Endothelial cell of umbilical vein (primary cell): Measurements from ENCODE around the gene MED4. TPM values are rescaled to one million over a fixed set of nuclear protein-coding genes. Genes with fewer than 3 reads are reported as not detected.

Source experiments
- BruUV-seq: library from RNA; stranded (reverse); fragments of 400-500 nt; replicated peaks from 2 replicates; lab custom pipeline; 2021; lab: Mats Ljungman, UMichigan
- CTCF ChIA-PET: fragments of 300-600, 350-600 bp; sonication (Branson Sonifier 250); formaldehyde crosslinking; loops from one replicate; lab custom pipeline; 2021; ENCODE audit warnings: antibody characterized with exemption, inconsistent platforms; lab: Charles Lee
- POLR2A ChIA-PET: fragments of 300-600, 350-600 bp; sonication (Branson Sonifier 250); formaldehyde crosslinking; loops from one replicate; lab custom pipeline; 2021; ENCODE audit warnings: antibody characterized with exemption, inconsistent platforms; lab: Charles Lee
- DNase-seq: peaks from one replicate; pipeline ENCODE4 v3.0.0-alpha.2; 2011; ENCODE audit warnings: low read depth, low spot score
- FAIRE-seq: peaks from 2 replicates; lab custom pipeline; 2011; peaks lifted over from hg19 to GRCh38; lab: Jason Lieb, UNC
- H2AFZ ChIP-seq: 2 replicates; pipeline ENCODE4 v1.6.0; 2012; ENCODE audit warnings: low read depth, low read length, control low read depth, inconsistent platforms
- H3K27ac ChIP-seq: 2 replicates; pipeline ENCODE4 v1.5.1; 2011; ENCODE audit warnings: low read depth, mild to moderate bottlenecking, control low read depth, low read length, moderate library complexity; ENCODE audit not compliant: insufficient read depth
- H3K27me3 ChIP-seq, 2 experiments: 2 replicates each; pipeline versions ENCODE4 v1.6.0 to v1.6.1; 2011; ENCODE audit warnings: low read length in 2 of 2, mixed read lengths in 1 of 2; ENCODE audit not compliant: control insufficient read depth in 2 of 2, insufficient read depth in 2 of 2
- H3K36me3 ChIP-seq, 2 experiments: 2 replicates in 1 of 2; 3 replicates in 1 of 2; pipeline ENCODE4 v1.5.1; 2011; ENCODE audit warnings: low read length in 2 of 2, mild to moderate bottlenecking in 1 of 2, moderate library complexity in 1 of 2; ENCODE audit not compliant: control insufficient read depth in 2 of 2, insufficient read depth in 2 of 2; ENCODE audit errors: extremely low read depth in 1 of 2
- H3K4me1 ChIP-seq: 3 replicates; pipeline ENCODE4 v1.5.1; 2011; ENCODE audit warnings: mild to moderate bottlenecking, low read length; ENCODE audit not compliant: control insufficient read depth, insufficient read depth; ENCODE audit errors: extremely low read depth
- H3K4me2 ChIP-seq: 2 replicates; pipeline ENCODE4 v1.6.1; 2011; ENCODE audit warnings: low read length, control low read depth, mixed read lengths; ENCODE audit not compliant: insufficient read depth
- H3K4me3 ChIP-seq, 3 experiments: fragments of 200-600 bp in 1 of 3; sonication (generic), shearing (Covaris generic) in 1 of 3; replicated peaks in 1 of 3; 2 replicates each; pipeline ENCODE4 v1.5.1; 2011 to 2016; ENCODE audit warnings: control low read depth in 3 of 3, low read length in 3 of 3, mild to moderate bottlenecking in 2 of 3, inconsistent platforms in 1 of 3, low read depth in 1 of 3, moderate library complexity in 1 of 3; ENCODE audit not compliant: insufficient read depth in 1 of 3
- H3K79me2 ChIP-seq: 2 replicates; pipeline ENCODE4 v1.6.0; 2012; ENCODE audit warnings: low read length, inconsistent platforms; ENCODE audit not compliant: control insufficient read depth, insufficient read depth
- H3K9ac ChIP-seq: replicated peaks from 2 replicates; pipeline ENCODE3; 2011; ENCODE audit warnings: low read length, control low read depth; ENCODE audit not compliant: insufficient read depth; ENCODE audit errors: extremely low read depth
- H3K9me1 ChIP-seq: replicated peaks from 3 replicates; pipeline ENCODE4 v1.6.0; 2011; ENCODE audit warnings: mild to moderate bottlenecking, low read length; ENCODE audit not compliant: control insufficient read depth, insufficient read depth; ENCODE audit errors: extremely low read depth
- H3K9me3 ChIP-seq: replicated peaks from 2 replicates; pipeline ENCODE4 v1.5.1; 2012; ENCODE audit warnings: low read length, inconsistent platforms; ENCODE audit not compliant: control insufficient read depth, insufficient read depth
- H4K20me1 ChIP-seq: replicated peaks from 2 replicates; pipeline ENCODE3; 2011; ENCODE audit warnings: mild to moderate bottlenecking, low read length; ENCODE audit not compliant: control insufficient read depth, insufficient read depth; ENCODE audit errors: extremely low read depth
- CTCF ChIP-seq, 2 donors: IDR thresholded peaks; 1 replicate in 1 of 2; 2 replicates in 1 of 2; pipeline ENCODE4 v1.5.1; 2011; ENCODE audit warnings: low read length in 2 of 2, mild to moderate bottlenecking in 2 of 2, moderate library complexity in 2 of 2, control low read depth in 1 of 2, inconsistent platforms in 1 of 2, low read depth in 1 of 2; ENCODE audit not compliant: insufficient read depth in 1 of 2; ENCODE audit errors: extremely low read depth in 1 of 2
- GATA2 ChIP-seq: IDR thresholded peaks from 2 replicates; pipeline ENCODE4 v1.7.0; 2011; ENCODE audit warnings: low read depth, mild to moderate bottlenecking, moderate library complexity, mixed read lengths, low read length; ENCODE audit not compliant: insufficient read length, insufficient read depth
- MAX ChIP-seq: IDR thresholded peaks from 2 replicates; pipeline ENCODE4 v1.6.1; 2011; ENCODE audit not compliant: insufficient read depth, insufficient read length
- MYC ChIP-seq: IDR thresholded peaks from one replicate; pipeline ENCODE4 v1.6.1; 2011; ENCODE audit warnings: mild to moderate bottlenecking, low read depth, low read length
- POLR2AphosphoS5 ChIP-seq: IDR thresholded peaks from 2 replicates; pipeline ENCODE4 v1.6.1; 2012; ENCODE audit warnings: low read depth, mild to moderate bottlenecking, control low read depth, low read length, moderate library complexity; ENCODE audit not compliant: insufficient read depth
- dilution Hi-C: fragments of 300-500 bp; cut with MboI; formaldehyde crosslinking; loops from one replicate; pipeline ENCODE4 v1.15.0; 2019; ENCODE audit warnings: low sequenced_read_pairs; ENCODE audit not compliant: extremely low pct_ligation_motif_present
- intact Hi-C: fragments of 100-400 bp; cut with micrococcal nuclease; formaldehyde crosslinking; loops from one replicate; pipeline ENCODE4 v1.10.0; 2022
- polyA plus RNA-seq, 4 experiments: library from polyadenylated mRNA; depleted of rRNA in 3 of 4; stranded (reverse) in 3 of 4; unstranded in 1 of 4; fragments of >200 nt; gene quantifications; 2 replicates each; pipeline versions ENCODE4 v1.2.1 to v1.2.3, GENCODE V29; 2011 to 2012; ENCODE audit warnings: missing spikeins in 1 of 4
- total RNA-seq: library from RNA; stranded (reverse); gene quantifications from 2 replicates; pipeline ENCODE4 v1.2.3, GENCODE V29; 2021

The MED4 gene
- total and polyA plus RNA-seq, 2 donors (not counting 3 experiments of a cell fraction or from before 2014, with no cell fraction given): 21.9 to 43.3 TPM

- H4K20me1 ChIP-seq: no peaks in the 10 kb centered on the region
- no peaks in the 10 kb centered on the region for H3K4me1 ChIP-seq
- H2AFZ ChIP-seq: no peak overlapping the region
- peaks cover 5% of the 10 kb centered on the region for H3K9me3 ChIP-seq
- no peak for TF ChIP-seq CTCF (IDR thresholded peaks at IDR 0.05; ENCODE audit: extremely low read depth in 1 of 2, insufficient read depth in 1 of 2, low read depth in 1 of 2, low read length in 2 of 2)
- TF ChIP-seq GATA2: no peak
- TF ChIP-seq MAX: no peak
- no peak for TF ChIP-seq POLR2AphosphoS5
- no peak for TF ChIP-seq MYC
- FAIRE-seq: peak; percentile 24
- no TSS peak for BruUV-seq
- intact Hi-C loops (no loop called here), dilution Hi-C loops (no loop called here)
- peaks cover 14 to 15% of the 10 kb centered on the region in 2 experiments for H3K36me3 ChIP-seq
- no peak for DNase-seq
- H3K9ac ChIP-seq: no peak overlapping the region
- H3K79me2 ChIP-seq: no peaks in the 10 kb centered on the region
- no peak overlapping the region for H3K27ac ChIP-seq
- CTCF ChIA-PET: no interaction called here
- no peaks in the 10 kb centered on the region for H3K9me1 ChIP-seq
- no peaks in the 10 kb centered on the region for H3K27me3 ChIP-seq
- H3K4me3 ChIP-seq: no peak overlapping the region
- POLR2A ChIA-PET: no interaction called here
- H3K4me2 ChIP-seq: no peak overlapping the region
These were observed 26.9 kb downstream of the MED4 start for GRCh38 chr13:48068036-48068435.
